ENCODE results near the gene ANK2. TPM values are rescaled to one million over a fixed set of nuclear protein-coding genes. Genes with fewer than 3 reads are reported as not detected.

ANK2 gene
- 4.1 and 6.1 TPM in 2 replicates for total RNA-seq

DNA sequence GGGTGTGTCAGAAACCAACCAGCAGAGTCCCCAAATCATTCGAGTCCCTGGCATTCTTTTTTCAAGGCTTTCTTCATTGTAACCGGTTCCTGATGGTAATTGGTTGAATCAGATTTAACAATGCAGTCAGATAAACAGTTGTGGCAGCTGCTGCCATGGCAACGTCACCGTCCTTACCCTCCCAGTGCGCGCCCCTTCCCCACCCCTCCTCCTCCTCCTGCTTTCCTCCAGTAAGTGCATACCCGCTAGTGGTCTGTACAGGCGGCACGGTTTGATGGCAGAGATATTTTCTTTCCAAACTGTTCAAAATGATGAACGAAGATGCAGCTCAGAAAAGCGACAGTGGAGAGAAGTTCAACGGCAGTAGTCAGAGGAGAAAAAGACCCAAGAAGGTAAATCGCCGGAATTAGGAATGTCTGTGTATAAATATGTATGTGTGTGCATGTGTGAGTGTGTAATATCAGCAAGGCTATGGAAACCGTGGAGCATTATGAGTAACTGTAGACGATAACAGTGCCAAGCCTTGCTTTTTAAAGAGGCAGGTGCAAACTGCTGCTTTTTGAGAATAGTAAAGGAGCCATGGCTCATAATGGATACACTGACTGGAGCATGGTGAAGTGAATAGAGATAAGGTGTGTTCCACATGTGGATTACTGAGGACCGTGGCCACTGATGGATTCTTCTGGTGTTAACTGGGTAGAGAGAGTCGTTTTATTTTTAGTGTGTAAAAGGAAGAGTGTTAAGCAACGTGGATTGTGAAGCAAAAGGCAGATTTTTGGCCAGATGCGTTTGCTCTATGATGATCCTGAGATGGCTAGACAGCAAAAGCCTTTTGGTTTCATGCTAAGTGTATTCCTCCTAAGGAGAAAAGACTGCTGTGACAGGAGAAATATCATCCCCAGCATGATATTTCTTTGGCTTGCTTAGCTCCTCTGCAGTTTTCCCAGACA, at the start of gene ANK2:
Gene ANK2, plus strand, starts transcription at position 233 of the 950 bp plus-strand sequence. Its CDS starts 76 bp downstream, at position 309.
- no peak for DNase-seq (ENCODE audit: extremely low read depth, low read depth, low spot score)

DNA sequence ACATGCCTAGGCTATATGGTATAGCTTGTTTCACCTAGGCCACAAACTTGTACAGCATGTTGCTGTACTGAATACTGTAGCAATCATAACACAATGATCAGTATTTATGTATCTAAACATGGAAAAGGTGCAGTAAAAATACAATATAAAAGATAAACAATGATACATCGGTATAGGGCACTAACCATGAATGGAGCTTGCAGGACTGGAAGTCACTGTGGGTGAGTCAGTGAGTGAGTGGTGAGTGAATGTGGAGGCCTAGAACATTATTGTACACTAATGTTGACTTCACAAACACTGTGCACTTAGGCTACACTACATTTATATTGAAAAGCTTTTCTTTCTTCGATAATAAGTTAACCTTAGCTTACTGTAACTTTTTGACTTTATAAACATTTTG, 45.6 kb upstream of the ANK2 start:
- no peak for DNase-seq (ENCODE audit: extremely low read depth, low read depth, low spot score)

DNA sequence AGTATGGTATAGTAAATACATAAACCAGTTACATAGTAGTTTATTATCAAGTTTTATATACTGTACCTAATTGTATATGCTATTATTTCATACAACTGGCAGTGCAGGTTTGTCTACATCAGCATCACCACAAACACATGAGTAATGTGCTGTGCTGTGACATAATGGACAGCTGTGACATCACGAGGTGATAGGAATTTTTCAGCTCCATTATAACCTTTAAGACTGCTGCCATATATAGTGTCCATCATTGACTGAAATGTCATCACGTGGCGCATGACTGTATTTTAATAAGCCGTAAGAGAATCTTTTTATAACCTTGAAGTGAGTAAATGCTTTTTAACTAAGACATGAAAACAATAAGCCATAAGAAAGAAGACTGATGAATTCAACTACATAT, 44.8 kb upstream of the ANK2 start:
- DNase-seq (ENCODE audit: extremely low read depth, low read depth, low spot score) = no peak

DNA sequence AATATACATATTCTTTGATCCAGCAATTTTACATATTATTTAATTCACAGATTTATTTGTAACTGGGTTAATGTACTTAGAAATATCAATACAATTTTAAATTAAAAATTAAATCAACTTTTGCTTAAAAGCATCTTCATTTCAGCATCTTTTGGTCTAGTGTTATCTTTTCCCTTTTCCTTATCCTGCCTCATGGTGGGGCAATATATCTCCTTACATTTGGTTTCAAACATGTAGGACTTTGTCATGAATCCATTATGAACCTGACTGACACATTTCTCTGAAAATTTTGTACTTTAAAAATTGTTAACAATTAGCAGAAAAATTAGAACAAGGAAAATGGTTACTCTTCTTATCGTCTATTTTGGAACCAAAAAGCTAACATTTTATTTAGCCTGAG, 42.8 kb upstream of the ANK2 start:
- DNase-seq (ENCODE audit: extremely low read depth, low read depth, low spot score) = no peak

DNA sequence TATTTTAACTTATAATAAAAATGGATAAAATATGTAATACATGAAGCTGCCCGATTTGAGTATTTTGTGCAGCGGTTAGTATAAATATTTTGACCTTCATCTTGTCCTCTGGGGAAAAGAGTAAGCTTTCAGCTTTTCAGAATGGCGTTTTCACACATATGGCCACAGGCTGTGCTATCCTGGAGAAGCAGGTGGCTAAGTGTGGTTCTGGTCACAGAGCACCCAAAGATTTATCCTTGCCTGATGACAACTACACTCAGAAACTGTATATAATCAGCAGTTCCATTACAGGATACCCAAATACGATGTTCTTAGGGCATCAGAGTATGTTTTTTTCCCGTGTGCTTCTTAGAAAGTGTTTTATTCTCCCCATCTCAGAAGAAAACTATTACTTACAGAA, 42.3 kb upstream of the ANK2 start:
- no peak for DNase-seq (ENCODE audit: extremely low read depth, low read depth, low spot score)

DNA sequence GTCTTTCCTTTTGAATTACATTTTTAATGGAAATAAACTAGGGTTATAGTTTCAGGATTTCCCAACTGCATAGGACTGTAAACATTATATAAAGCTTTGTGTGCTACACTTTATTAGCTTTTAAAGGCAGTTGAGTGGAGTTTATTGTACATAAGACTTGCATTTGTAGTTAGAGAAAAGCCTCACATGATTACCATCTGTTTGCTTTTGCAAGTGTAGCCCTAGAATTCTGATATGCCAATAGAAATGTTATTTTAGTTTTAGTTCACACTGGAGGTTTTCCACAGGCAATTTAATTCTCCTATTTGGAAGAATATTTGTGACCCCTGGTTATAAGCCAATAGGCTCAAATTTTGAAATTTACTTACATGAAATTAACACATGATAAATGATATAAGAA, 41.3 kb upstream of the ANK2 start:
- no peak for DNase-seq (ENCODE audit: extremely low read depth, low read depth, low spot score)

DNA sequence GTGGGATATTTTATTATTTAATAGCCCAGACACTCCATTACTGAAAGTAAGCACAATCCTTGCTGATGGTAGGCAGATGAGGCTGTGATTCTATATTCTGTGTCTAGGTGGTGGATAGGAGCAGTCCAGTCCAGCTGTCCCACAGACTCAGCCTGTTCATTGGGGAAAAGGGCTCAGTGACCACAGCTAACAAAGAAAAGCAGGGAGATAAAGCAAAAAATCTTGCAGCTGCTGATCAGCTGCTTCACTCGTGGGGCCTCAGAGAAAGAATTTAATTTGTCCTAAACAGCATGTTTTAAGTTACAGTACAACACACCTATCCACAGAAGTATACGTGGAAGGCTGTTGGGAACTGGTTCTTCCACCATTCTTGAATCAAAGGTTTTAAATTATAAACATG, 40.7 kb upstream of the ANK2 start:
- DNase-seq (ENCODE audit: extremely low read depth, low read depth, low spot score) = no peak

DNA sequence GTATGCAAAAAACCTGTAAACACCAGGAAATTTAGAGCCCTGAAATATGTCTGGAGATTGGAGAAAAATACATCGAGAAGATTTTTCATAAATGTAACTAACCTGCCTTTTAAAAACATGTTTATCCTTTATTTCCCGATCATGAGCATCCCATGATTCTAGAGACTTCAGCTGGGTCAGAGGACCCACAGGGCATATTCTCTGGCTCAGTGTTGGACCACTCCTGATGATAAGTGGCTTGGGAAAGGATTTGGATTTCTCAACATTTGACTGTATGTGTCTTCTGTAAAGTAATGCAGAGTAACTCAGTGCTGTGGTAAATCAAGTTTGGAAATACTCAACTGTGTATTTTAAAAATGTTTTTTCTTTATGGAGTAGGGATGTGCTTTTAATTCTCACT, 40.0 kb upstream of the ANK2 start:
- DNase-seq (ENCODE audit: extremely low read depth, low read depth, low spot score) = no peak

DNA sequence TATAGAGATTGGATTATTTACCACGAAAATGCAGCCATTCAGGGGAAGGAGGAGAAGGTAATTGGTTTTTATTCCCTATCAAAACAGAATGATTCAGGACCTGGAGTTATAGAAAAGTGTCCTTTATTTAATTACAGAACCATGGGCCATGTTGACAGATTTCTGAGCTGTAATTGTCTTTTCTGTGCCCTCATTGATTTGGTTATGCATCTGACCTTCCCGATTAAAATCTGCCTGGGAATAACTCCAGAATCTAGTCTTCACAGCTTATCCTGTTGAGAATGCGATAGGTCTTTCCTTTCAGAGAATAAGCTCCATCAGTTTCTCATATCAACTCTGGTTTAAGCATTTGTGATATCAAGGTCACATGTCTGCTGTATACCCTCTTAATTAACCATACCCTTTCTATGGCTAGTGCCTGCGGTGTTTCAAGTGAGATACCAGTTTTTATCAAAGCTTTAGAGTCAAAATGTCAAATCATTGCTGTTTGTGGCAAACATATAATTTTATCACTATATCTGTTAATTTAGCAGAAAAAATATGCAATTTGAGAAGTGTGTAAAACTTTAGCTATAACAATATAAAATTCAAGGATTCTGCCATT, 37.2 kb upstream of the ANK2 start:
- no peak for DNase-seq (ENCODE audit: extremely low read depth, low read depth, low spot score)

DNA sequence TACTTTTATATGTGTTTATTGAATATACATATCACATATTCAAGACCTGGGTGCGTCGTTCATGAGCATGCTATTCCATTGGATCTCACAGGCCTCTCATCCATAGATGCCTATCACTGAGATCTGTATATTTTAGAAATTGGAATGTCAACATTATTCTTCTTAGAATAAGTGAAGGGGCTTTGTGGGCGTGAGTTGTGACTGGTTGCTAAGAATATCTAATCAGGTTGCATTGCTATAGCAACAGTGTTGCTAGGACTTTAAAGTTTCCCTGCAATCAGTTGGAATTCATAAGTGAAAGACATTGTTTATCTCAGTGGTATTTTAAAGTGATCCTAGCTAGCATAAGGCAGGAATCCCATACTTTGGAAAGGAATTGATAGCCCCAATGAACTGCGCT, 36.7 kb upstream of the ANK2 start:
- no peak for DNase-seq (ENCODE audit: extremely low read depth, low read depth, low spot score)

DNA sequence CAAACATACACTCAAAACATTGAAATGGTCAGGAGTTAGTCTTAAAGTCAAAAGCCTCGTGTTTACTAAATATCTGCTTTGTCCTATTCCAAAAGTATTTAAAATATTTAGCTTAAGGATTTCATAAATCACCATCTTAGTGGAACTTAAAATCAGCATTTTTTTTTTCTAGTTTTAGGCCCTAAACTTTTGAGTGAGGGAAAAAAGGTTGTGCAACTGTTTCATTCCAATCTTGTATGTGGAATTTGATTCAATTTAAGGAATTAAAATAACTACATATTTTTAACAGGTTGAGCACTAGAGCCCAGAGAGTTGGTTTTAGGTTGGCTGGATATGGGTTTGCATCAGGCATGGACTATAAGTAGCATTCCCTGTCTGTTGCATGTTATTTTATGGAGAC, 35.7 kb upstream of the ANK2 start:
- no peak for DNase-seq (ENCODE audit: extremely low read depth, low read depth, low spot score)

DNA sequence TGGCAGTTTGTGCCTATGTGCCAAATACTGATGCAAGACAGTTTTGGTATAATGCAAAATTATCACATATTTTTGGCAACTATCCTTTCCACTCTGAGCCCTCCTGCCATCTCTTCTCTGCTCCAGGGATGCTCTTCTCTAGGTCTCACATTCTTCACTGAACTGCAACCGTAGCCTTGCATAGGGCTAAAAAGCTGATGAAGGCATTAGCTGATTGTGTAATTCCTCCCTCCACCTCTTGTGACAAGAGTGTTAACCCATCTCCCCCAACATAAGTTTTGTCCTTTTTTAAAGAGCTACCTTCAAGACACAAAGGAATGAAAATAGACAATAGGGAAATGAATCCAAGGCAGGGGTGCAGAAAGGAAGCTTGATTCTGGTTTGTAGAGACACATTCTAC, 33.1 kb upstream of the ANK2 start:
- no peak for DNase-seq (ENCODE audit: extremely low read depth, low read depth, low spot score)

DNA sequence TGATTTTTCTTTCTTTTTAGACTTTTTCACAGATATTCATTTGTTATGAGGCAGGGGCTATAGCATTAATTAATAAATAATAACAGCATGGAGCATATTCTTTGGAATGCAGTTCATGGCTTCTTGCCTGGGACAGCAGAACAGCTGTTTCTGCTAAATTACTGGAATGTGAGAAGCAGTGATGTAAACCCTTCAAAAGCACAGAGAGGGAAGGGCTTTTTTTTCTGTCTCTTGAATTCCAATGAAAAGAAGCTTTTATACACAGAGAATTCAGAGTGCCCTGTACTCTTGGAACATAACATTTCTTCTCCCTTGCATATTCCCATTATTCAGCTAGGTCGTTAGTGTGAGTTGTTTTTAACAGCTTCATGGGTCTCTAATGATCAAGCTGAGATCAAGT, 28.5 kb upstream of the ANK2 start:
- no peak for DNase-seq (ENCODE audit: extremely low read depth, low read depth, low spot score)

DNA sequence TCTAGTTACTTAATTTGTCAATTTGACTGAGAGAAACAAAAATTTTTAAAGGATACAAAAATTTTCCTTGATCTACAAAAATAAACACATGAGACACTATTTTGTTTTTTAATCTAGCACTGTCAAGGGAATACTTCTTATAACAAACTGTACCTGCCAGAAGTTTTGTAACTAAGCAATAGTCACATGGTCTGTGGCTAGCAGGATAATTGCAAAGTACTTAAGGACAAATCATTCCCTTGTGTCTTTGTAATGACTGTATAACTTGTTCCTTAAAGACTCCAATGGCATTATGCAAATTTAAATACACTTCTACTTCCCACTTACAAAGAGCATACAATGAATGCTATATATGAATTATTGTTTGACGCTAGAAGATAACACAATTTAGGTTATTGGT, 25.1 kb upstream of the ANK2 start:
- DNase-seq (ENCODE audit: extremely low read depth, low read depth, low spot score) = no peak

DNA sequence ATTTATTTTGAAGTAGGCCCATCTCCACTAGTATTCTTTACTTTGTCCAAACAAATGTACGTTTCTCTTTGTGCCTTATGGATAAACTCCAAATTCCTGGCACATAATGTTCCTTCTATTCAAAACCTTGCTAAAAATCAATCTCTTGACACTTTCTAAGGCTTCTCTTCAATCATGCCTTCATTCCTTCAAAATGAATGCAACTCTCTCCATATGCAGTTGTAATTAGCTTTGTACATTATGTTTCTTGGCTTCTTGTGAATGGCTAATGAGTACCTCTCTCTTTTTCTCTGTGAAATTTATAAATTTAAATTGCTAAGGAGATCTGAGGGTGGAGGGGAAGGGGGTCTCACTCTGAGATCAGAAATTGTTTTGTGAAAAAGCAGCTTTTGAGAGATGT, 24.0 kb upstream of the ANK2 start:
- no peak for DNase-seq (ENCODE audit: extremely low read depth, low read depth, low spot score)

DNA sequence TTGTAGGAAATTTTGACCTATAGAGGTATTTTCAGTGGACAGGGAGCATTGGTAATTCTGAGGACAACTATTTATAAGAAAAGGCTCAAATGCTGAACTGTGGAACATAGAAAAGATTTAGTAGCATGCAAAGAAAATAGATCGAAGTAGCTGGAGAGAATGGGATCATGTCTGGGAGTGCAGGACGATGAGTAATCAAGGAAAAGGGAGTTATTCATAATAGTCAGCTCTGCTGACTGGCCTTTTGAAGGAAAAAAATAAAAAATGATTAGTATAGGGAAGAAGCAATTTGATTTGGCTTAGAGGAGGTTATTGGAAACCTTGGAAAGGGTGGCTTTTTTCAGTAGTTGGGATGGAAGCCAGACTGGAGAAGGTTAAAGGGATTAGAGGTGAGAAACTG, 22.9 kb upstream of the ANK2 start:
- DNase-seq (ENCODE audit: extremely low read depth, low read depth, low spot score) = no peak

DNA sequence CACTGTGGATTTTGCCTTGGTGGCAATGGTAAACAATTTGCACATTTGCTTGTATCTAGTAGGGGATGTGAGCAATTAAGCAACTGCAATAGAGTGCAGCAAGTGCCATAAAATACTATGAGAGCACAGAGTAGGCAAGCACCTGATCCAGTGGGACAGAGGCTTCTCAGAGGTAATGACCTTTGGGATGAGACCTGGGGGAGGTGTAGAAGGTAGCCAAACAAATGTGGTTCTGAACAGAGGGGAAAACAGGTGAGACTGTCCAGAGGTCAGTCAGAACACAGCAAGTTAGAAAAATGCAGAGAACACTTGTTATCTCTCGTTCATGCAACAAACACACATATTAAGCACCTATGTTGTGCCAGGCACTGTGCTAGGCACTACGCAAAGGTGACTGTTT, 21.4 kb upstream of the ANK2 start:
- no peak for DNase-seq (ENCODE audit: extremely low read depth, low read depth, low spot score)

DNA sequence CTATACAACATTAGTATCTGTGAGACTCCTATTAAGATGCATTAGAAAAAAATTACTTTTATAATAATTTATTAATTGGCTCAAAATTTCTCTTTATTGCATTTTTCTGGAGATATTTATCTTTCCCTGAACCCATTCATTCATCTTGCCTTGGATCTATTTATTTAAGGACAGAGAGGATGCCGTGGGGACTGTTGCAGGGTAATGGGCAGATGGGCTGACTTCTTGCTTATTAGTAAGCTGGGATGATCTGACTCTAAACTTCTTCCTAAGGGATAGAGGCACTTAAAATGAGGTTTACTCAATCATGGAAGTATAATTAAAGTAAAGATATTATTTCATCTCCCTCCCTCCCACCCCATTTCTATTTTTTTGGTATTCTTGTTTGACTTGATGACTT, 18.2 kb upstream of the ANK2 start:
- DNase-seq (ENCODE audit: extremely low read depth, low read depth, low spot score) = no peak

DNA sequence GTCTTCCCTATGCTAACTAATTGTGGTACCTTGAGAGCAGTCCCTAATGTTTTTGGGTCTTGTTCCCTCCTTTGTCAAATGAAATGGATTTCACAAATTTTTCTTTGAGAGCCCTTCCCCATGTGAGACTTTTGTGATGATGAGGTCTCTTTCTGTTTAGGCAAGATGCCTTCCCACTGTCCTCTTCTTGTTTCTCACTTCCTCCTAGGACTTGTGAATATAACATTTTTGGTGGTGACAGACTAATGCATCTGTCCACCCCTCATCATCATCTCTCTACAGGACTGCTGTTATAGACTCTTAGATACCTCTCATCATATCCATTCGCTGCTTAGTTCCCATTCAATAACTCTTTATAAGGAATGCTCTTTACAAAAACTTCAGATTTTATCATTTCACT, 8.7 kb upstream of the ANK2 start:
- DNase-seq (ENCODE audit: extremely low read depth, low read depth, low spot score) = no peak

DNA sequence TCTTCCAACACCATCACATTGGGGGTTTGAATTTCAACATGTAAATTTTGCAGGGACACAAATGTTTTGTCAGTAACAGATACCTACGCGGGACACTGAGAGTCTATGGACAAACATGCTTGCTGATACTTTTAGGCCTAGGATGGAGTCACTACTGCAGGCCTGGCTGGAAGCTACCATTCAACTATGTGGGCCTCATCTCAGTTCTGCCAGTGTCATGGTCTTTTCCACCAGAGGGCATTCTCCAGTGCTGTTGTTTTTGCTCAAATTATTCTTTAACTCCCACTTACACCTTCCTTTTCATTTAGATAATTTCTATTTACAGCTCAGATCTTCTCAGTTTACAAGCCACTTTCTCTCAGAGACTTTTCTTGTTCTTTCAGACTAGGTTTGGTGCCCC, 7.0 kb upstream of the ANK2 start:
- no peak for DNase-seq (ENCODE audit: extremely low read depth, low read depth, low spot score)

DNA sequence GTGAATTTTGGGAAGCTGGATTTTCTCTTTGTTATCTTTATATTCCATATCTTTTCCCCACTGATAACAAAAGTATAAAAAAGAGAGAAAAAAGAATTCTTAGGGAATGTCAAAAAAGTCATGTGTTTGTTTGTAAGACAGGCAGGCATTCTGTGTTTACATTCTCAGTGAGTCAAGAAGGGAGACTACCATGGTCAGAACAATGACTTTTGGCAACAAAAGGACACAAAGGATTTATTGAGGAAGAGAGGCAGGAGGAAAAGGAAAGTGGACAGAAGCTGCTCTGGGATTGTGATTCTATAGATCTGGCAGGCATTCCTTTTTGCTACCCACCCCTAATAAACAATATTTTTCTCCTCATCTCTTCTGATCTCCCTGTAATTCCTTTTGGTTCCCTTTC, 5.9 kb upstream of the ANK2 start:
- DNase-seq (ENCODE audit: extremely low read depth, low read depth, low spot score) = no peak

DNA sequence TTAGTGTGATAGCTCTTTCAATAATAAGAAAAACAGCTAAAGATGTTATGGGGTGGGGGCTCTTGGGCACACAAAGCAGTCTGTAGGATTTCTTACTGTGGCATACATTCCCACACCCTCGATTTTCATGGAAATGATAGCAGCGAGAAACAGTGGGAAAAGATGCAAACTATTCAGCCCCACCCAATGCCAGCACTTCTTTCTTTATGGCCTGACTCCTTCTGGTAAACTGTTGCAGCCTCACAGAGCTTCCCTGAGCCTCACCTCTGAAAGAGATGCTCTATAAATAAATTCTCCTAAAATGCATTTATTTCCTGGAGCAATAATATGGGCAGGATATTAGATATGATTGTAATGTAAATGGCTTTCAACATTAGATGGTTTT, 910 bp downstream of the ANK2 start:
- DNase-seq (ENCODE audit: extremely low read depth, low read depth, low spot score) = no peak

Data from glomerular endothelial cell (primary cell).